ENCODE measurements around the gene FBF1. TPM values are rescaled to one million over a fixed set of nuclear protein-coding genes. Genes with fewer than 3 reads are reported as not detected.
A peak's percentile ranks its signal among the peaks of the same experiment; 100 is the strongest.

The FBF1 gene
- polyA plus RNA-seq, 6 donors from 2014 or later = 1.5 to 5.0 (median 2.9) TPM

- Mint-ChIP-seq H3K36me3 (no peaks in the 10 kb centered on the region), H3K9me3 (no peaks in the 10 kb centered on the region), H3K4me1 (no peaks in the 10 kb centered on the region), H3K27me3 (no peaks in the 10 kb centered on the region), H3K27ac (peak overlapping the region in 1 of 6 donors; percentile 16), H3K4me3 (no peak overlapping the region)
- DNase-seq (no peak), ATAC-seq (ENCODE audit: low read depth in 2 of 2) (no peak)
These were observed 7.0 kb downstream of the FBF1 start for GRCh38 chr17:75933808-75934207.

- H3K27me3 Mint-ChIP-seq = no peaks in the 10 kb centered on the region
- H3K36me3 Mint-ChIP-seq = peaks cover 0 to 4% of the 10 kb centered on the region in 2 donors
- H3K4me3 Mint-ChIP-seq = no peak overlapping the region
- no peak overlapping the region for H3K27ac Mint-ChIP-seq
- no peaks in the 10 kb centered on the region for H3K9me3 Mint-ChIP-seq
- DNase-seq (no peak), ATAC-seq (ENCODE audit: low read depth in 2 of 2) (no peak)
- H3K4me1 Mint-ChIP-seq = no peaks in the 10 kb centered on the region
These were observed 8.0 kb downstream of the FBF1 start for GRCh38 chr17:75932852-75933251.

GRCh38 chr17:75931062-75931461, 9.8 kb downstream of the FBF1 start:
- H3K27ac Mint-ChIP-seq = no peak overlapping the region
- DNase-seq (no peak), ATAC-seq (ENCODE audit: low read depth in 2 of 2) (no peak)
- no peaks in the 10 kb centered on the region for H3K4me1 Mint-ChIP-seq
- H3K27me3 Mint-ChIP-seq = no peaks in the 10 kb centered on the region
- peaks cover 0 to 4% of the 10 kb centered on the region in 2 donors for H3K36me3 Mint-ChIP-seq
- no peaks in the 10 kb centered on the region for H3K9me3 Mint-ChIP-seq
- H3K4me3 Mint-ChIP-seq = no peak overlapping the region

- no peaks in the 10 kb centered on the region for H3K4me1 Mint-ChIP-seq
- DNase-seq = no peak
- no peak overlapping the region for H3K27ac Mint-ChIP-seq
These were observed 13.4 kb downstream of the FBF1 start for GRCh38 chr17:75927286-75927922.

GRCh38 chr17:75926456-75926855, 14.4 kb downstream of the FBF1 start:
- Mint-ChIP-seq H3K4me1 (no peaks in the 10 kb centered on the region), H3K27ac (peak overlapping the region in 1 of 6 donors; percentile 70), H3K27me3 (no peaks in the 10 kb centered on the region), H3K4me3 (no peak overlapping the region), H3K36me3 (peaks cover 0 to 4% of the 10 kb centered on the region in 2 donors), H3K9me3 (no peaks in the 10 kb centered on the region)
- ATAC-seq (ENCODE audit: low read depth in 2 of 2) (no peak), DNase-seq (no peak)

More at GRCh38 chr17:75927286-75927922, 13.4 kb downstream of the FBF1 start:
- Mint-ChIP-seq H3K9me3 (no peaks in the 10 kb centered on the region), H3K27me3 (no peaks in the 10 kb centered on the region), H3K36me3 (peaks cover 0 to 4% of the 10 kb centered on the region in 2 donors), H3K4me3 (no peak overlapping the region)
- ATAC-seq (ENCODE audit: low read depth in 2 of 2) = no peak

GRCh38 chr17:75925912-75926311, 14.9 kb downstream of the FBF1 start:
- Mint-ChIP-seq H3K27me3 (no peaks in the 10 kb centered on the region), H3K4me1 (no peaks in the 10 kb centered on the region), H3K9me3 (no peaks in the 10 kb centered on the region), H3K27ac (no peak overlapping the region), H3K4me3 (no peak overlapping the region), H3K36me3 (peaks cover 0 to 4% of the 10 kb centered on the region in 2 donors)
- DNase-seq = no peak
- no peak for ATAC-seq (ENCODE audit: low read depth in 2 of 2)

GRCh38 chr17:75925103-75925502, 15.7 kb downstream of the FBF1 start:
- H3K27ac Mint-ChIP-seq = no peak overlapping the region
- no peaks in the 10 kb centered on the region for H3K4me1 Mint-ChIP-seq
- ATAC-seq (ENCODE audit: low read depth in 2 of 2) = no peak
- H3K9me3 Mint-ChIP-seq = no peaks in the 10 kb centered on the region
- peak overlapping the region in 1 of 8 donors; percentile 8 for H3K4me3 Mint-ChIP-seq
- H3K27me3 Mint-ChIP-seq = no peaks in the 10 kb centered on the region
- DNase-seq = no peak
- H3K36me3 Mint-ChIP-seq = peaks cover 0 to 4% of the 10 kb centered on the region in 2 donors

GRCh38 chr17:75922963-75923874, 17.6 kb downstream of the FBF1 start:
- Mint-ChIP-seq H3K27me3 (no peaks in the 10 kb centered on the region), H3K27ac (no peak overlapping the region), H3K4me1 (no peaks in the 10 kb centered on the region), H3K36me3 (peaks cover 0 to 4% of the 10 kb centered on the region in 2 donors), H3K9me3 (no peaks in the 10 kb centered on the region), H3K4me3 (no peak overlapping the region)
- ATAC-seq (ENCODE audit: low read depth in 2 of 2) = no peak
- DNase-seq = no peak

GRCh38 chr17:75922173-75922961, 18.5 kb downstream of the FBF1 start:
- DNase-seq (no peak), ATAC-seq (ENCODE audit: low read depth in 2 of 2) (no peak)
- Mint-ChIP-seq H3K27me3 (no peaks in the 10 kb centered on the region), H3K36me3 (no peaks in the 10 kb centered on the region), H3K4me1 (no peaks in the 10 kb centered on the region), H3K4me3 (no peak overlapping the region), H3K9me3 (no peaks in the 10 kb centered on the region), H3K27ac (no peak overlapping the region)

GRCh38 chr17:75921596-75921995, 19.2 kb downstream of the FBF1 start:
- DNase-seq = no peak
- ATAC-seq (ENCODE audit: low read depth in 2 of 2) = no peak
- no peak overlapping the region for H3K27ac Mint-ChIP-seq
- H3K4me1 Mint-ChIP-seq = no peaks in the 10 kb centered on the region
- H3K9me3 Mint-ChIP-seq = no peaks in the 10 kb centered on the region
- no peak overlapping the region for H3K4me3 Mint-ChIP-seq
- no peaks in the 10 kb centered on the region for H3K36me3 Mint-ChIP-seq
- no peaks in the 10 kb centered on the region for H3K27me3 Mint-ChIP-seq

- no peaks in the 10 kb centered on the region for H3K36me3 Mint-ChIP-seq
- no peak for DNase-seq
- H3K27ac Mint-ChIP-seq = no peak overlapping the region
- ATAC-seq (ENCODE audit: low read depth in 2 of 2) = no peak
- no peak overlapping the region for H3K4me3 Mint-ChIP-seq
- H3K9me3 Mint-ChIP-seq = no peaks in the 10 kb centered on the region
- no peaks in the 10 kb centered on the region for H3K27me3 Mint-ChIP-seq
- no peaks in the 10 kb centered on the region for H3K4me1 Mint-ChIP-seq
These were observed 20.7 kb downstream of the FBF1 start for GRCh38 chr17:75920045-75920560.

- H3K27me3 Mint-ChIP-seq = no peaks in the 10 kb centered on the region
- H3K27ac Mint-ChIP-seq = no peak overlapping the region
- DNase-seq (no peak), ATAC-seq (ENCODE audit: low read depth in 2 of 2) (no peak)
- no peaks in the 10 kb centered on the region for H3K36me3 Mint-ChIP-seq
- H3K9me3 Mint-ChIP-seq = no peaks in the 10 kb centered on the region
- H3K4me3 Mint-ChIP-seq = no peak overlapping the region
- no peaks in the 10 kb centered on the region for H3K4me1 Mint-ChIP-seq
These were observed 21.2 kb downstream of the FBF1 start for GRCh38 chr17:75919611-75920010.

GRCh38 chr17:75917917-75918445, 22.9 kb downstream of the FBF1 start:
- Mint-ChIP-seq H3K4me1 (no peaks in the 10 kb centered on the region), H3K9me3 (no peaks in the 10 kb centered on the region), H3K4me3 (no peak overlapping the region)

More at GRCh38 chr17:75917917-75918445, 22.9 kb downstream of the FBF1 start:
- H3K27me3 Mint-ChIP-seq = no peaks in the 10 kb centered on the region
- DNase-seq (no peak), ATAC-seq (ENCODE audit: low read depth in 2 of 2) (no peak)
- H3K36me3 Mint-ChIP-seq = no peaks in the 10 kb centered on the region
- no peak overlapping the region for H3K27ac Mint-ChIP-seq

Measured in naive B cell (primary cell).